Cortex of kidney (tissue), 1 donor: Measurements from ENCODE around the gene FAM193B.
A peak's percentile ranks its signal among the peaks of the same experiment; 100 is the strongest.

Source experiments
- DNase-seq: peaks from one replicate; lab custom pipeline; 2025; lab: John Stamatoyannopoulos, UW

FAM193B gene

GRCh38 chr5:177500685-177501522 lies 53.5 kb downstream of the FAM193B start:
- no peak for DNase-seq

- no peak for DNase-seq
These were observed 54.5 kb downstream of the FAM193B start for GRCh38 chr5:177499842-177500241.

- DNase-seq: no peak
These were observed 56.2 kb downstream of the FAM193B start for GRCh38 chr5:177498013-177498787.

DNA sequence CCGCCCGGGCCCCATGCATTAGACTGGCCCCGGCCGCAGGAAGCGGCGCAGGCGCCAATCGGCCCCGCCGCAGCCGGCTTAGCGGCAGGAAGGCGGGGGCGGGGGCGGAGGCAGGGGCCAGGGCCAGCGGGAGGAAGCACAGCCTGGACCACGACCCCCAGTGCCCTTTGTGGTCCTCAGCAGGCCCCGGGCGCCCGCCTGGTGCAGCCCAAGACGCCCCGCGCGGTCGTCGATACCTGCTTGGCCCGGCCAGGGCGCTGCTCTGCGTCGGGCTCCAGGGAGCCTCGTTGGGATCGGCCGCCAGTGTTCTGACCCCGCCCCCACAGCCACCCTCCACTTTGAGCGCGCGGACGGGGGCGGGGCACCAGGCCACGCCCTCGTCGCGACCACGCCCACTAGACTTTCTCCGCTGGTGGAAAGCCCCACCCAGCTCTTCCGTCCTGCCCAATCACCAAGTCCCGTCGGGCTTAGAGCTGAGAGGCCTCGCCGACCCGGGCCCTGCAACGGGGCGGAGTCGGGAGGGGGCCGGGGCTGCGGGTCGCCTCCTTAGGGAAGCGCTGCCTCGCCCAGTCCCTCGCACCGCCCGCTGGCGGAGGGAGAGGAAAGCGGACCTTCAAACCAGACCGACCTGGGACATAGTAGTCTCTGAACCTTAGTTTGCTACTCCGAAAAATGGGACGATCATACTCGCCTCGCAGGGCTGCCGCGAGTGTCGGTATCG lies 56.9 kb downstream of the FAM193B start, which contains the start of gene PDLIM7:
PDLIM7 (minus strand) TSS at position 313 of the 721 bp plus-strand sequence. CDS start 1,092 bp downstream, outside the sequence.
- DNase-seq: peak; percentile 78

GRCh38 chr5:177496727-177497291 lies 57.6 kb downstream of the FAM193B start:
- DNase-seq: no peak

GRCh38 chr5:177496070-177496726 lies 58.2 kb downstream of the FAM193B start:
- DNase-seq: no peak

DNA sequence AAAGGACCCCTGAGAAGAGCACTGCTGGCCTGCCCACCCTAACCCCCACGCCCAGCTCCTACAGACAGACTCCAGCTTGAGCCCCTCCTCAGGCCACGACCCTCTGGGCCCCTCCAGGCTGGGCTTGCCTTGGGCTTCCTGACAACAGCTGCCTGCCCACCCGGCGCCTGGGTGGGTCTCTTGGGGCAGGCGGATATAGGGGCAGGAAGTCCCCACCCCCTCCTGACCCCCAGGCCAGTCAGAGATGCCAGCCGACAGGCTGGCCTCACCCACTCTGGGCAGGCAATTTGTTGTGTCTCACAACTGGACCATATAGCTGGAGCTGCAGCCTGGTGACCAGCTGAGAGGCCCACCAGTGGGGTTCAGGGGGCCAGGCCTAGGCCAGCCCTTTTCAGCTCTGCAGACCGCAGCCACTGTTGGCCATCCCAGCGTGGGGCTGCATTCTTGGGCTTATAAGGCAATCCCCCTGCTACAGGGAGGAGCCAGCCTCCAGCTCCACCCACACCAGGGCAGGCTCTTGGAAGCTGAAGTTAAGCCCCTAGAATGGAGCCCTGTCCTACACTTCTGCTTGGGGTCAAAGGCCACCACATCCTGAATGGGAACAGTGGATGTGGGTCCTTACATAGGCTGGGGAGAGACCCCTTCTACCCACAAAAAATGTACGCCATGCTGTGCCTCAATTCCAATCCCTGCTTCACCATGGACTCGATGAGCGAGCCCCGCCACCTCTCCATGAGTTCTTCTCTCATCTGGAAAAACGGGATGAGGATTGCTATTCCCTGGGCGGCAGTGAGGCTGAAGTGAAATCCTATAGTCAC lies 58.9 kb downstream of the FAM193B start:
- no peak for DNase-seq

DNA sequence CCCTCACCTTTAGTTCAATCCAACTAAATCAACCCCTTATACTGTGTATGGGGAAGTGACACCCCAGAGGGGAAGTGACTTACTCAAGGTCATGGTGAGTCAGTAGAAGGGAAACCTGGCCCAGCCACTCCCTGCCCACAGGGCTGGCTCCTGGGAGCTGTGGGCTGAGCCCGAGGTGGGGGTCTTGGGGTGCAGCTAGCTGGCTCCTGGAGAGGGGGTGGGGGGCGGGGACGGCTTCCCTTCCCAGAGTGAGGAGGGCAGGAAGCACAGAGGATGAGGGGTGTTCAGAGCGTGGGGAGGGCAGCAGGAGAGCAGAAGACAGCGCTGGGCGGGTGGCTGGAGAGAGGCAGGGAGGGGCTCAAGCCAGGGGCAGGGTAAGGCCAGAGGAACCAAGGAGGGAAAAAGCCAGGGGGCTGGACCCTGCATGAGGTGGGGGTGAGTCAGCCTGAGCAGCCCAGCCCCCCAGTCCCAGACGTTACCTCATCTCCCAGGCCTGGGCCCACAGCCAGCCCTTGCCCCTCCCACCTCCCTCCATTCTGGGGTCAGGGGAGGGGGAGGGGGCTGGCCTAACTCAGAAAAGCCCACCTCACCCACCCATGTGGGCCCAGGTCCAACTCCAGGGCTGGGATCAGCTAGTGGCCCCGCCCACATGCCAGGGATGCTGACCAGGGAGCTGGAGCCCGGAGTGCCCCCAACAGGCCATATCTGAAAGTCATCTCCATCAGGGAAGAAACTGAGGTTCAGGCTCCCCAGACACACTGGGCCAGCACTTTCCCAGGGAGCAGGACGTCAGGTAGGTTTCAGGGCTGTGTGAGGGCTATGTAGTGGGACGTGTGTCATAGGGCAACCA lies 59.8 kb downstream of the FAM193B start:
- DNase-seq: no peak

DNA sequence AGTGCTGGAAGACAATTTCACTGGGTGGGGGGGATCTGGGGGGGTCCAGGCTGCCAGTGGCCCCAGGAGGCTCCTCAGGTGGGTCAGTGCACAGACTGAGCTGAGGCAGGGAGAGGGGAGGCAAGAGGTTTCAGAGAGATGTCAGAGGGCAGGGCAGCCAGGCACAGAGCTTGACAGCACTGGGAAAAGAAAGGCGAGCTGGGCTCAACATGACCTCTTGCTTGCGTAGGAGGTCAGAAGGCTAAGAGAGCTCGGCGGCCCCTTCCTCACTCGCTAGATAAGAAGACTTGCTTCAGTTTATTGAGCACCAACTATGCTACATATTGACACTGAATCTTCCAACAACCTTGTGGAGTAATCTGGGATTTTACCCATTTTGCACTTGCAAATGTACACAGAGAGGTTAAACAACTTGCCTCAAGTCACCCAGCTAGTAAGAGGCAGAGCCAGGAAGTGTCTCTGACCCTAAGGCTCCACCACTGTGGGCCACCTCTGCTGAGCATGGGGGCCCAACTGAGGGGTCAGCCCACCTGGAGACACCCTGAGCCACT lies 60.5 kb downstream of the FAM193B start:
- no peak for DNase-seq

DNA sequence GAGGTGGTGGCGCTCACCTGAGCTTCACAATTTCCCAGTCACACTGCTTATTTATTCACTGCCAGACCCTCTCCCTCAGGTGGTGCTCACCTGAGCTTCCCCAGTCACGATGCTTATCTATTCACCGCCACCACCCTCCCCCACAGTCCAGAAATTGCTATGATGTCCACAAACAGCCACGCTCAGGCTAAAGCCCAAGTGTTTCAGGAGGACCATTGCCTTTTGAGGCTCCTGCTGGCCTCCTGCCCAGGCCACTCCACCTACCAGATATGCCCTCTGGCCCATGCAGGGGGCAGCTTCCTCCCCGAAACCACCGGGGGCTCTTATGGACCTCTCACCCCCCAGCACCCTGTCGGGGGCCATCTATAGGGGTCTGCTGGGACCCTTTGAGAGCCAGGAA lies 61.5 kb downstream of the FAM193B start:
- no peak for DNase-seq

GRCh38 chr5:177491983-177492746 lies 62.2 kb downstream of the FAM193B start:
- DNase-seq: no peak

DNA sequence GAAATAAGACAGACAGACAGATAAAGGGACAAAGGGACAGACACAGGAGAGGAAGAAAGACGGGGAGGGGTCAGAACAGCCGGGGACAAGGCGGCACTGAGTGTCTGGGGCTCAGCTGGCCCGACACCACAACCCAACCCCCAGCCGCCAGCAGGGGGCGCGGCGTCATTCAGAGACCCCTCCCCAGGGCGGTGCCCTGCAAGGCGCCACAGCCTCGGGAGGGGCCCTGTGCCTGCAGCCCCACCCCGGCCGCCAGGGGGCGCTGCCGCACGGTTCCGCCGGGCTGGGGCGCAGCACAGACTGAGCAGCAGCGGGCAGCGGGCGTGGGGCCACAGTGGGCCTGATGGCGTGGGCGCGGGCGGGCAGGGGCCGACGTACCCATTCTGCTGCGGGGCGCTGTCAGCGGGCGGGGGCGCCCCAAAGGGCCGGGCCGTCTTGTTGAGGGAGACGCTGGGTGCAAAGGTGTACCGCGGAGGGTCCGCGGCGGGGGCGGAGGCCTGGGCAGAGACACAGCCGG lies 62.9 kb downstream of the FAM193B start:
- DNase-seq: no peak

DNA sequence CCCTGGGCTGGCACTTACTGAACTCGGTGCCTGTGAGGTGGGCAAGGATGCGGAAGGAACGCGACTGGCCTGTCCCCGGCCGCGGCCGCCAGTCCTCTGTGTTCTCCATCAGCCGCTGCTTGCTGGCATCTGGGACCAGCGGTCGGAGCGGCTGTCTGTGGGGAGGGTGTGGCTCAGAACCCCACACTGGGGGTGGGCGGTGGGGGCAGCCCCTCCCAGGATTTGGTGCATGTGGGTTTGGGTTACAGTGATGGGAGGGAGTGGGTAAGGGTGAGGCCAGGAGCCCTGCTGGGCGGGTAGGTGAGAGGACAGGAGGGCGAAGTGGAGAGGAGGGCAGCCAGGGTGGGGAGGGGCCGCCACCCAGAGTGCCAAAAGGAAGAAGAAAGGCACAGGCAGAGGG lies 63.4 kb downstream of the FAM193B start:
- no peak for DNase-seq

DNA sequence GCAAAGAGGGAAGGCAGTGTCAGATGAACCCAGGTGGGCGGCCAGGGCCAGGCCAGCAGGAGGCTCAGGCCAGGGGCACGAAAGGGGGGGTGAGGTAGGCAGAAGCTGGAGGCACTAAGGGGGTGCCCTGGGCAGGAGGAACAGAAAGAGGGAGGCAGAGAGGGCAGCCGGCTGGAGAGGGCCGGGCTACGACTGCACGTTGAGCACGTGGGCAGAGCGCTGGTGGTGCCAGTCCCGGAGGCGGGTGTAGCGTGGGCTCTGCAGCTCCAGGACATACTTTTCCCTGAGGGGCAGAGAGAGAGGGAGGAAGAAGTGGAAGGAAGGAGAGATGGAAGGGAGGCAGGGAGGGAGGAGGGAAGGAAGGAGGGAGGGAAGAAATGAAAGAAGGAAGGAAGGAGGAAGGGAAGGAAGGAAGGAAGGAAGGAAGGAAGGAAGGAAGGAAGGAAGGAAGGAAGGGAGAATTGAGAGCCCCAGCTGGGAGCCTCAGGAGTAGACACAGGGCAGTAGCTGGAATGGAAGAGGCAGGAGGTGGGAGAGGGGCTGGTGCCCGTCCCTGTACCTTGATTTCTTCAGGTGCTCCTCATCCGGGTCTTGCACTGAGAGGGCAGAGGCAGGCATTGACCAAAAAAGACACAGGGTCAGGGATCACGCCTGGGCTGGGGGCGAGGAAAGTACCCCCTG lies 63.9 kb downstream of the FAM193B start:
- no peak for DNase-seq

DNA sequence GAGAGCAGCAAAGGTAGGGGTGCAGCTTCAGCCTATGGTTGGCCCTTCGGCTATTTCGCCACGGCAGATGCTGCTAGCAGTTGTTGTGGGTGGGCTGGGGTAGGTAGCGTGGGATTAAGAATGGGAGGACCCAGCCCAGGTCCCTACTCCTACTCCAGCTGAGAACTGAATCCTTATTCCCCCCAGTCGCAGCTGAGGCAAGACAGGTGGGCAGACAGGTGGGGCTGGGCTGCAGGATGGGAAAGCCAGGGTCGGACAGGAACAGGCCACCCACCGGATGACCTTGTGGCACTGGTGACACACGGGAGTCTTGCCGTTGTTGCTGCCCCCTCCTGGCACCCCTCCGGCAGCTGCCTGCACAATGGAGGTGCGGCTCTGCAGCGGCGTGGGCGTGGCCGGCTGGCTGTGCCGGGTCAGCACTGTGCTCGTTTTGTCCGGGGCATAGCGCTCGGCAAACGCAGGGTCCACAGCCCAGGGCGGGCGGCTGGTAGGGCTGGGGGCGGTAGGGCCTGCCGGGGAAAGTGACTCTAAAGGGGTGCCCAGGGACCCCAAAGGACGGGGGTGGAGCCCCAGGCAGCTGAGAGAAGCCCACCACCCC lies 65.1 kb downstream of the FAM193B start:
- DNase-seq: no peak

DNA sequence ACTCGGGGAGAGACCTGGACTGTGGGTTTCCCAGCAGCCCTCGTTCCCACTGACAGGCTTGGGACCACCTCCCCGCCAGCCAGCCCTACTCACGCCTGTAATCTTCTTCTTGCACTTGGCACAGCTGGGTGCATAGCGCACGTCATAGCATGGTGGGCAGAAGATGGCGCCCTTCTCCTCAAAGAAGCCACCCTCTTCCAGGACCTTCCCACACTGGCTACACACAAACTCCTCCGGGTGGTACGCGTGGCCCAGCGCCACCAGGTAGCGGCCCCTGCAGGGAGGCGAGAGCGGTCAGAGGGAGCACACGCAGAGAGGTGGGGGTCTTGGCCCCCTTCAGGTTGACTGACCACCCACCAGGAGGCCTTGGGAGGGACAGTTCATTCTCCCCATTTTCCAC lies 66.4 kb downstream of the FAM193B start:
- no peak for DNase-seq

- no peak for DNase-seq
These were observed 67.2 kb downstream of the FAM193B start for GRCh38 chr5:177487144-177487543.
